ENCODE measurements around the gene CCDC134.
A peak's percentile ranks its signal among the peaks of the same experiment; 100 is the strongest.

The CCDC134 gene

GRCh38 chr22:41840216-41840615 is 39.7 kb downstream of the CCDC134 start:
- Histone ChIP-seq H3K36me3 (ENCODE audit: control insufficient read depth, insufficient read depth, low read length) (peaks cover 3% of the 10 kb centered on the region), H3K4me1 (ENCODE audit: control insufficient read depth, insufficient read depth, low read length) (peaks cover 14% of the 10 kb centered on the region), H3K4me3 (ENCODE audit: low read depth, low read length) (no peak overlapping the region), H3K27me3 (ENCODE audit: control insufficient read depth, insufficient read depth, low read length) (no peaks in the 10 kb centered on the region), H3K9me3 (ENCODE audit: control insufficient read depth, insufficient read depth, low read length) (no peaks in the 10 kb centered on the region), H3K9ac (ENCODE audit: low read depth, low read length) (no peak overlapping the region)

GRCh38 chr22:41841085-41841712 is 40.7 kb downstream of the CCDC134 start:
- Histone ChIP-seq H3K4me3 (ENCODE audit: low read depth, low read length) (no peak overlapping the region), H3K9me3 (ENCODE audit: control insufficient read depth, insufficient read depth, low read length) (no peaks in the 10 kb centered on the region), H3K9ac (ENCODE audit: low read depth, low read length) (no peak overlapping the region), H3K4me1 (ENCODE audit: control insufficient read depth, insufficient read depth, low read length) (peaks cover 21% of the 10 kb centered on the region), H3K27me3 (ENCODE audit: control insufficient read depth, insufficient read depth, low read length) (no peaks in the 10 kb centered on the region), H3K36me3 (ENCODE audit: control insufficient read depth, insufficient read depth, low read length) (peaks cover 3% of the 10 kb centered on the region)

GRCh38 chr22:41842996-41843970 is 42.8 kb downstream of the CCDC134 start:
- no peaks in the 10 kb centered on the region for H3K36me3 ChIP-seq (ENCODE audit: control insufficient read depth, insufficient read depth, low read length)
- no peaks in the 10 kb centered on the region for H3K9me3 ChIP-seq (ENCODE audit: control insufficient read depth, insufficient read depth, low read length)
- H3K9ac ChIP-seq (ENCODE audit: low read depth, low read length) = no peak overlapping the region
- peaks cover 32% of the 10 kb centered on the region for H3K4me1 ChIP-seq (ENCODE audit: control insufficient read depth, insufficient read depth, low read length)
- no peaks in the 10 kb centered on the region for H3K27me3 ChIP-seq (ENCODE audit: control insufficient read depth, insufficient read depth, low read length)
- no peak overlapping the region for H3K4me3 ChIP-seq (ENCODE audit: low read depth, low read length)

- Histone ChIP-seq H3K9ac (ENCODE audit: low read depth, low read length) (no peak overlapping the region), H3K4me3 (ENCODE audit: low read depth, low read length) (no peak overlapping the region), H3K36me3 (ENCODE audit: control insufficient read depth, insufficient read depth, low read length) (no peaks in the 10 kb centered on the region), H3K9me3 (ENCODE audit: control insufficient read depth, insufficient read depth, low read length) (no peaks in the 10 kb centered on the region), H3K4me1 (ENCODE audit: control insufficient read depth, insufficient read depth, low read length) (peaks cover 36% of the 10 kb centered on the region), H3K27me3 (ENCODE audit: control insufficient read depth, insufficient read depth, low read length) (no peaks in the 10 kb centered on the region)
Measured at GRCh38 chr22:41844036-41844435, 43.6 kb downstream of the CCDC134 start.

- H3K4me1 ChIP-seq (ENCODE audit: control insufficient read depth, insufficient read depth, low read length) = peaks cover 36% of the 10 kb centered on the region
- no peaks in the 10 kb centered on the region for H3K27me3 ChIP-seq (ENCODE audit: control insufficient read depth, insufficient read depth, low read length)
- H3K4me3 ChIP-seq (ENCODE audit: low read depth, low read length) = no peak overlapping the region
- H3K9me3 ChIP-seq (ENCODE audit: control insufficient read depth, insufficient read depth, low read length) = no peaks in the 10 kb centered on the region
- H3K9ac ChIP-seq (ENCODE audit: low read depth, low read length) = peak overlapping the region; percentile 8
- H3K36me3 ChIP-seq (ENCODE audit: control insufficient read depth, insufficient read depth, low read length) = no peaks in the 10 kb centered on the region
Measured at GRCh38 chr22:41844513-41844912, 44.0 kb downstream of the CCDC134 start.

- no peaks in the 10 kb centered on the region for H3K36me3 ChIP-seq (ENCODE audit: control insufficient read depth, insufficient read depth, low read length)
- no peak overlapping the region for H3K4me3 ChIP-seq (ENCODE audit: low read depth, low read length)
- no peak overlapping the region for H3K9ac ChIP-seq (ENCODE audit: low read depth, low read length)
- no peaks in the 10 kb centered on the region for H3K27me3 ChIP-seq (ENCODE audit: control insufficient read depth, insufficient read depth, low read length)
- H3K9me3 ChIP-seq (ENCODE audit: control insufficient read depth, insufficient read depth, low read length) = no peaks in the 10 kb centered on the region
- H3K4me1 ChIP-seq (ENCODE audit: control insufficient read depth, insufficient read depth, low read length) = peaks cover 36% of the 10 kb centered on the region
Measured at GRCh38 chr22:41845380-41846267, 45.1 kb downstream of the CCDC134 start.

- H3K4me1 ChIP-seq (ENCODE audit: control insufficient read depth, insufficient read depth, low read length) = peaks cover 31% of the 10 kb centered on the region
- H3K4me3 ChIP-seq (ENCODE audit: low read depth, low read length) = no peak overlapping the region
Measured at GRCh38 chr22:41846268-41846987, 45.9 kb downstream of the CCDC134 start.

GRCh38 chr22:41847300-41847699 is 46.8 kb downstream of the CCDC134 start:
- Histone ChIP-seq H3K4me1 (ENCODE audit: control insufficient read depth, insufficient read depth, low read length) (peaks cover 31% of the 10 kb centered on the region), H3K36me3 (ENCODE audit: control insufficient read depth, insufficient read depth, low read length) (no peaks in the 10 kb centered on the region)

More at GRCh38 chr22:41846268-41846987, 45.9 kb downstream of the CCDC134 start:
- peak overlapping the region; percentile 41 for H3K9ac ChIP-seq (ENCODE audit: low read depth, low read length)
- H3K27me3 ChIP-seq (ENCODE audit: control insufficient read depth, insufficient read depth, low read length) = no peaks in the 10 kb centered on the region
- H3K36me3 ChIP-seq (ENCODE audit: control insufficient read depth, insufficient read depth, low read length) = no peaks in the 10 kb centered on the region
- no peaks in the 10 kb centered on the region for H3K9me3 ChIP-seq (ENCODE audit: control insufficient read depth, insufficient read depth, low read length)

GRCh38 chr22:41848468-41848867 is 48.0 kb downstream of the CCDC134 start:
- Histone ChIP-seq H3K9me3 (ENCODE audit: control insufficient read depth, insufficient read depth, low read length) (no peaks in the 10 kb centered on the region), H3K9ac (ENCODE audit: low read depth, low read length) (no peak overlapping the region), H3K27me3 (ENCODE audit: control insufficient read depth, insufficient read depth, low read length) (no peaks in the 10 kb centered on the region), H3K4me3 (ENCODE audit: low read depth, low read length) (no peak overlapping the region), H3K36me3 (ENCODE audit: control insufficient read depth, insufficient read depth, low read length) (no peaks in the 10 kb centered on the region), H3K4me1 (ENCODE audit: control insufficient read depth, insufficient read depth, low read length) (peaks cover 31% of the 10 kb centered on the region)

More at GRCh38 chr22:41847300-41847699, 46.8 kb downstream of the CCDC134 start:
- no peaks in the 10 kb centered on the region for H3K9me3 ChIP-seq (ENCODE audit: control insufficient read depth, insufficient read depth, low read length)
- H3K4me3 ChIP-seq (ENCODE audit: low read depth, low read length) = no peak overlapping the region
- no peaks in the 10 kb centered on the region for H3K27me3 ChIP-seq (ENCODE audit: control insufficient read depth, insufficient read depth, low read length)
- no peak overlapping the region for H3K9ac ChIP-seq (ENCODE audit: low read depth, low read length)

GRCh38 chr22:41856469-41856868 is 56.0 kb downstream of the CCDC134 start:
- Histone ChIP-seq H3K27me3 (ENCODE audit: control insufficient read depth, insufficient read depth, low read length) (no peaks in the 10 kb centered on the region), H3K4me1 (ENCODE audit: control insufficient read depth, insufficient read depth, low read length) (no peaks in the 10 kb centered on the region), H3K4me3 (ENCODE audit: low read depth, low read length) (no peak overlapping the region), H3K9me3 (ENCODE audit: control insufficient read depth, insufficient read depth, low read length) (no peaks in the 10 kb centered on the region), H3K36me3 (ENCODE audit: control insufficient read depth, insufficient read depth, low read length) (peaks cover 2% of the 10 kb centered on the region), H3K9ac (ENCODE audit: low read depth, low read length) (no peak overlapping the region)

All from iPS-15b (cell line).